Neuron (in vitro differentiated cells): ENCODE measurements around the gene TUBB1.

Experiments
- H2AFZ ChIP-seq: one replicate; pipeline ENCODE4 v1.6.1; 2013; ENCODE audit warnings: low read depth, mild to moderate bottlenecking, inconsistent platforms, low read length, moderate library complexity
- H3K27me3 ChIP-seq: one replicate; pipeline ENCODE4 v1.6.1; 2013; ENCODE audit warnings: low read length; ENCODE audit not compliant: insufficient read depth
- H3K36me3 ChIP-seq: one replicate; pipeline ENCODE4 v1.6.1; 2013; ENCODE audit warnings: low read length; ENCODE audit not compliant: insufficient read depth
- H3K4me1 ChIP-seq: one replicate; pipeline ENCODE4 v1.6.1; 2013; ENCODE audit warnings: low read length; ENCODE audit not compliant: insufficient read depth
- H3K4me3 ChIP-seq: 2 replicates; pipeline ENCODE4 v1.5.1; 2013; ENCODE audit warnings: mild to moderate bottlenecking, low read length, moderate library complexity
- H3K9me3 ChIP-seq: one replicate; pipeline ENCODE4 v1.6.1; 2013; ENCODE audit warnings: low read length

TUBB1 gene

GRCh38 chr20:59025511-59025910, 6.3 kb downstream of the TUBB1 start:
- Histone ChIP-seq H3K4me1 (peaks cover 72% of the 10 kb centered on the region), H3K27me3 (no peaks in the 10 kb centered on the region), H2AFZ (no peak overlapping the region), H3K4me3 (no peak overlapping the region), H3K9me3 (no peaks in the 10 kb centered on the region), H3K36me3 (peaks cover 67% of the 10 kb centered on the region)

DNA sequence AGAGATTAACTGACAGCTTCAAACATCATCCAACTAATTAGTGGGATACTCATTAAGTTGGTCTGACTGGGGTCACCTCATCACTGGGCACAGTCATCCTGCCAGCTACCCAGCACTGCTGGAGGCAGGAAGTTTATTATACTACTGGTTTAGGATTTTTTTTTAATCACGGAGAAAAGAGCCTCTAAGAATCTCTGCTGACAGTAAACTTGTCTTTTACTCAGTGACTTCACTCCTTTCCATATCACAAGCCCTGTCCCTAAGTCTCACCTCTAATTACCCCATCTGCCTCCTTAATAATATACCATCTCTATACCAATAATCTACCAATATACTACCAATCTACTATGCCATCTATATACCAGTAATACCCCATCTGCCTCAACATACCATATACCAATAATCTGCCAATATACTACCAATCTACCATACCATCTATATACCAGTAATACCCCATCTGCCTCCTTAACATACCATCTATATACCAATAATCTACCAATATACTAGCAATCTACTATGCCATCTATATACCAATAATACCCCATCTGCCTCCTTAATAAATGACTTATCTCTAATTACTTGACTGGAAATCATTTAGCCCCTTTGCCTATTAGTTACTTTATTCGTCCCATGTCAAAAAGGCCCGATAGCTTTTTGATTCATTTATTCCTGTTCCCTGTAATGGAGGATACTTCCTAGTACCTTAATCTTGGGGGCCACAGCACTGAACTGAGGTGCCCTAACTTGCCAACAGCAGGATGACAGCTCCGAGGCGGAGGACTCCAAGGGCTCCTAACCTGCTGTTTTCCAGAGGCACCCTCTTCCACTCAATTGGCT, 7.9 kb downstream of the TUBB1 start:
- Histone ChIP-seq H3K4me3 (no peak overlapping the region), H3K9me3 (no peaks in the 10 kb centered on the region), H3K27me3 (no peaks in the 10 kb centered on the region), H3K36me3 (peaks cover 68% of the 10 kb centered on the region), H3K4me1 (peaks cover 74% of the 10 kb centered on the region), H2AFZ (no peak overlapping the region)

DNA sequence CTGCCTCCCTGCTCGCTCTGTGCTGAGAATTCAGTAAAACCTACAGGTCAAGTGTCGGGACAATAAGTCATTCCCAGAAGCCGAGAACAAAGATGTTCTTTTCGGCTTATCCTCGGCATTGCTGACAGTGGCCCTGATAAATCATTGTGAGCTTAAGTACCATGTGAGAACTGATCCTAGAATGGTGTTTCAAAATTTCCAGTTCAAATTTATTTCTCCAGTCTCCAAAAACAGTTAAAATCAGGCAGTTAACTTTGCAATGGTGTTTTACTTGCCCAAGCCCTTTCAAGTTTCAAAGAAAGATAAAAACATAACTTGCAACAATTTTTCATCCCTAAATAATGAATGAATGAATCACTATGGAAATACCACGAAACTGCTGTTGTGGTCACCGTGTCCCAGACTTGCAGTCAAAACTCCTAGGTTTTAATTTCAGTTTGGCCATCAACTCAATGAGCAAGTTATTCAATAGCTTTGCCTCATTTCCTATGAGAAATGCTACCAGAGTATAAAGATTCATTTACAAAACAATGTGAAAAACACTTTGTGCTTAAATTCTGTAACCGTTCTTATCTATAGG, 8.6 kb downstream of the TUBB1 start:
- H3K36me3 ChIP-seq, result peaks cover 62% of the 10 kb centered on the region
- no peaks in the 10 kb centered on the region for H3K27me3 ChIP-seq
- peaks cover 75% of the 10 kb centered on the region for H3K4me1 ChIP-seq
- H3K9me3 ChIP-seq, result no peaks in the 10 kb centered on the region
- no peak overlapping the region for H3K4me3 ChIP-seq
- H2AFZ ChIP-seq, result no peak overlapping the region

GRCh38 chr20:59028812-59029211, 9.6 kb downstream of the TUBB1 start:
- peaks cover 77% of the 10 kb centered on the region for H3K4me1 ChIP-seq
- H2AFZ ChIP-seq, result no peak overlapping the region
- H3K27me3 ChIP-seq, result no peaks in the 10 kb centered on the region
- H3K36me3 ChIP-seq, result peaks cover 53% of the 10 kb centered on the region
- peak overlapping the region; percentile 17 for H3K4me3 ChIP-seq
- no peaks in the 10 kb centered on the region for H3K9me3 ChIP-seq

- no peaks in the 10 kb centered on the region for H3K9me3 ChIP-seq
- no peaks in the 10 kb centered on the region for H3K27me3 ChIP-seq
- no peak overlapping the region for H2AFZ ChIP-seq
- H3K4me3 ChIP-seq, result peak overlapping the region; percentile 71
- H3K4me1 ChIP-seq, result peaks cover 59% of the 10 kb centered on the region
- peaks cover 39% of the 10 kb centered on the region for H3K36me3 ChIP-seq
Observed at GRCh38 chr20:59030911-59031563, 11.8 kb downstream of the TUBB1 start.

DNA sequence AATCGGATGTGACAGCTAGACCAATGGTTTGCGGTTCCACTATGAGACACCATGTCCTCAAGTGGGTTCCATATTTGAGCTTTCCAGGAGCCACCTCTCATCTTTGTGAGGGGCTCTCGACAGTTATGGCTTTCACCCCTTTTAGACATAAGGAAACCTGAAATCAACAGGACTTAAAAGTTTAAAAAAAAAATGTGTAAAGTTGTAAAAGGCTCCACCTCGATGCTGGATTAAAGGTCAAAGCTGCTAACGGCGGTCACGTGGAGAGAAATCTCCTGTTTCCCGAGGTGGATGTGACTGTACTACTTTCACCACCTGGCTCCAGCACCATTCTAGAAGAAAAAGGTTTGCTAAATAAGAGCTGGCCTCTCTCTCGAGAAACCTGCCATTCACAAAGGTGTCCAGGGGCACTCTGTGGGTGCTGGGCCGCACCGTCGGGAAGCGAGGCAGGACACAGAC, 12.4 kb downstream of the TUBB1 start:
- H3K27me3 ChIP-seq, result no peaks in the 10 kb centered on the region
- H3K4me1 ChIP-seq, result peaks cover 53% of the 10 kb centered on the region
- H3K9me3 ChIP-seq, result no peaks in the 10 kb centered on the region
- H3K4me3 ChIP-seq, result peak overlapping the region; percentile 71
- peaks cover 40% of the 10 kb centered on the region for H3K36me3 ChIP-seq
- H2AFZ ChIP-seq, result peak overlapping the region; percentile 11

DNA sequence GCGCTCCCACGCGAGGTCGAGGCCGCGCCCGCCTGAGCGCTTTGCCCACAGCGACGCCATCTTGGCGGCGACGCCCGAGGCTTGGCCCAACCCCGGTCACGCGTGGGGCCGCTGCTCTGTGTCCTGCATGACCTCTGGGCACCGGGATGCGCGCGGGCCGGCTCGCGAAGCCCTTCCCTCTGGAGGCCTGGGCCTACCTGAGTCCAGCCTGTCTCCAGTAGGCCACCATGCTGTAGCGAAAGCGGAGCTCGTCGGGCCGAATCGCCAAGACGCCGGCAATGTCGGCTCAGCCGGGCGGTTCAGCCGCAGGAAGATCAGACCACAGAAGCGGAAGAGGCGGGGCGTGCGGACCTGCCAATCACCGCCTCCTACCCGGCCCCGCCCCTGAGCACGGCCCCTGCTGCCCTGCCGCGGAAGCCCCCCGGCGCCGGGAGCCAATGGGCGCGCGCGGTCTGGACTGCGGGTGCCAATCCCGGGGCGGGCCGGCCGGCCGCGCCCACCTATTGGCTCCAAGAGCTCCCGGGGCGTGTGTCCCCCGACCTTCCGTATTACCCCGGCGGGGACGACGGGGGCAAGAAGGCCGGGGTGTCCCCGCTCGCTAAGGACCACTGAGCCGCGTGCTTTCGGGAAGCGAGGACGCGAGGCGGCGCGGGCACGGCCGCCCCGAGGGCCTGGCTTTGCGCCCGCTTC, 12.9 kb downstream of the TUBB1 start, which contains the start of gene ATP5F1E:
TSS of gene ATP5F1E (minus strand) at position 313 of the 690 bp plus-strand sequence. CDS start at position 229, 84 bp downstream.
- peaks cover 40% of the 10 kb centered on the region for H3K36me3 ChIP-seq
- H3K4me1 ChIP-seq, result peaks cover 51% of the 10 kb centered on the region

GRCh38 chr20:59032713-59033059, 13.5 kb downstream of the TUBB1 start:
- Histone ChIP-seq H3K36me3 (peaks cover 38% of the 10 kb centered on the region), H3K4me3 (peak overlapping the region; percentile 71), H3K4me1 (peaks cover 51% of the 10 kb centered on the region)

More for the DNA sequence above, 12.9 kb downstream of the TUBB1 start, which contains the start of gene ATP5F1E:
- H3K4me3 ChIP-seq, result peak within 1 kb of the TSS; percentile 71
- no peaks in the 10 kb centered on the region for H3K27me3 ChIP-seq
- H2AFZ ChIP-seq, result peak within 1 kb of the TSS; percentile 63
- H3K9me3 ChIP-seq, result no peaks in the 10 kb centered on the region

DNA sequence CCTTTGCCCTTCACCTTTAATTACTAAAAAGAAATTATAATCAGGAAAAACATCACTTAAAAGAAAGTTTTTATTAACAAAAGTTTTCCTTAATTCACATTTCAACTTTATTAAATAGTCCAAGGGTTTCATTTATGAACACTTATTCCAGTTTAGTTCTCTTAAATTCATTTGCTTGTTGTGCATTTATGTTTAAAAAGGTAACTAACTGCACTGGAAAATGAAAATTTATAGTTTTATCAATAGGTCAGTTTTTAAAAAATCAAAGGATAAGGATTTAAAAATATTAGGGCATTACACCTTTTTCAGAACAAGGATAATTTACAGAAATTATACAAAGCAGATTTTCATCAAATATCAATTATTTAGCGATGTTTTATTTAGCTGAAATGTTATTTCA, 13.9 kb downstream of the TUBB1 start:
- no peaks in the 10 kb centered on the region for H3K27me3 ChIP-seq
- H2AFZ ChIP-seq, result no peak overlapping the region
- peaks cover 34% of the 10 kb centered on the region for H3K36me3 ChIP-seq
- no peaks in the 10 kb centered on the region for H3K9me3 ChIP-seq
- peak overlapping the region; percentile 71 for H3K4me3 ChIP-seq
- H3K4me1 ChIP-seq, result peaks cover 50% of the 10 kb centered on the region

More at GRCh38 chr20:59032713-59033059, 13.5 kb downstream of the TUBB1 start:
- no peaks in the 10 kb centered on the region for H3K9me3 ChIP-seq
- H3K27me3 ChIP-seq, result no peaks in the 10 kb centered on the region
- H2AFZ ChIP-seq, result peak overlapping the region; percentile 63

DNA sequence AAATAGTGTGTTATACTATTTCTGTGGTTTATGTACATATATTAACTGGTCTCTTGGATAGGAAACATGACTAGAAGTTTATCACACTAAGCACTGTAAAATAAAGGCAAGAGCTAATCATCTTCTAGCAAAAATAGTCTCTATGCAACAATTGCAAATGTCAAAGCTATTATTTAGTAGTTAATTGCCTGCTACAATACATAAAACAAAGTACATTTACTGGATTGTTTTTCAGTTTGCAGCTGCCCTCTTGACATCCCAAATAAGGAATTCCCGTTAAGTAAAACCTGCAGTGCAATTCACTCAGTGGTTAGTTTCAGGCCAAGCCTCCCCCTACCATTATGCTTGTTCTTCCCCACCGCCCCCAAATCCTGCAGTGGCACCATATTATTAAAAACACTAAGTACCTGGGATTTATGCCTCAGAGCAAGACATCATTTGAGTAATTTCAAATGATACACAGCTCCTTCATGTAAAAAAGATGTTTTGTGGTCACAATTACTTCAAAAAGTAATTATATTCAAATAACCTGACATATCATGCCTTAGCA, 14.5 kb downstream of the TUBB1 start:
- no peaks in the 10 kb centered on the region for H3K9me3 ChIP-seq
- peaks cover 49% of the 10 kb centered on the region for H3K4me1 ChIP-seq
- H3K27me3 ChIP-seq, result no peaks in the 10 kb centered on the region
- peaks cover 28% of the 10 kb centered on the region for H3K36me3 ChIP-seq
- no peak overlapping the region for H3K4me3 ChIP-seq
- no peak overlapping the region for H2AFZ ChIP-seq

GRCh38 chr20:59035381-59035780, 16.2 kb downstream of the TUBB1 start:
- no peak overlapping the region for H2AFZ ChIP-seq
- H3K9me3 ChIP-seq, result no peaks in the 10 kb centered on the region
- no peaks in the 10 kb centered on the region for H3K27me3 ChIP-seq
- peaks cover 32% of the 10 kb centered on the region for H3K4me1 ChIP-seq
- H3K36me3 ChIP-seq, result peaks cover 13% of the 10 kb centered on the region
- H3K4me3 ChIP-seq, result no peak overlapping the region

DNA sequence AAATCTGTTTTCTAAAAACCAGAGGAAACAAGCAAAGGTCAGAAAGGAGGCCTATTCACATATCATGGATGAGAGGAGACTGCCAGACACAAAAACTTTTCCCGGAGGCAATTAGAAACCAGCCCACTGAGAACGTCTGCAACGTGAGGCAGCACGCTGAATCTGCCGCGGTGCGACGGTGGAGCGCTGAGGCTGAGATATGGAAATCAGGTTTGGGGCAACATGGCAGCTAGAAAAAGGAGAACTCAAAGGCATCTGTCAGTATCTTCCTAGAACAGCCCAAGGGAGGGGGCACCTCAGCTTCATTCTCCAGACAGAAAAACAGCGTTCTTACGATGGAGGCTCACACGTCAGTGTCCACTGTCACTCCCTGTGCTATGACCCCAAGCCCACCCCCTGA, 18.2 kb downstream of the TUBB1 start:
- Histone ChIP-seq H3K36me3 (peaks cover 11% of the 10 kb centered on the region), H3K4me3 (no peak overlapping the region)

More for the DNA sequence above, 18.2 kb downstream of the TUBB1 start:
- H2AFZ ChIP-seq, result no peak overlapping the region
- no peaks in the 10 kb centered on the region for H3K27me3 ChIP-seq
- peaks cover 19% of the 10 kb centered on the region for H3K4me1 ChIP-seq
- H3K9me3 ChIP-seq, result peaks cover 3% of the 10 kb centered on the region
